Endothelial cell (in vitro differentiated cells): ENCODE measurements around the gene PSMD10. TPM values are rescaled to one million over a fixed set of nuclear protein-coding genes. Genes with fewer than 3 reads are reported as not detected.

Experiments
- DNase-seq: peaks from one replicate; pipeline ENCODE4 v3.0.0; 2021; ENCODE audit warnings: low spot score
- H3K27ac Mint-ChIP-seq: one replicate; pipeline ENCODE4 v1.8.0; 2021; ENCODE audit warnings: mixed read lengths, inconsistent platforms; ENCODE audit not compliant: unreplicated experiment
- H3K27me3 Mint-ChIP-seq: one replicate; pipeline ENCODE4 v1.8.0; 2021; ENCODE audit warnings: mild to moderate bottlenecking, moderate library complexity, mixed read lengths, inconsistent platforms; ENCODE audit not compliant: unreplicated experiment
- H3K36me3 Mint-ChIP-seq: one replicate; pipeline ENCODE4 v1.8.0; 2021; ENCODE audit warnings: mild to moderate bottlenecking, low read depth, mixed read lengths, inconsistent platforms; ENCODE audit not compliant: unreplicated experiment
- H3K4me1 Mint-ChIP-seq: one replicate; pipeline ENCODE4 v1.8.0; 2021; ENCODE audit warnings: mild to moderate bottlenecking, mixed read lengths, inconsistent platforms; ENCODE audit not compliant: unreplicated experiment
- H3K4me3 Mint-ChIP-seq: one replicate; pipeline ENCODE4 v1.8.0; 2021; ENCODE audit warnings: mild to moderate bottlenecking, mixed read lengths, inconsistent platforms; ENCODE audit not compliant: unreplicated experiment
- H3K9me3 Mint-ChIP-seq: one replicate; pipeline ENCODE4 v1.8.0; 2021; ENCODE audit warnings: mixed read lengths, inconsistent platforms; ENCODE audit not compliant: unreplicated experiment
- total RNA-seq: library from RNA; stranded (reverse); fragmentation: NEBNext Ultra II Directional; extraction: Animal tissue kit (Norgen Biotek cat#: 25700); gene quantifications from one replicate; pipeline ENCODE4 v1.2.1, GENCODE V29; 2021; ENCODE audit not compliant: unreplicated experiment
- TF ChIP-seq, protein P1 (sequence below): fragments of 200-600 bp; sonication (generic); IDR thresholded peaks from one replicate; pipeline ENCODE4 v1.5.0; 2021; ENCODE audit warnings: antibody characterized with exemption; ENCODE audit not compliant: unreplicated experiment

PSMD10 gene
- total RNA-seq, 1 donor from 2014 or later: 49.2 TPM

DNA sequence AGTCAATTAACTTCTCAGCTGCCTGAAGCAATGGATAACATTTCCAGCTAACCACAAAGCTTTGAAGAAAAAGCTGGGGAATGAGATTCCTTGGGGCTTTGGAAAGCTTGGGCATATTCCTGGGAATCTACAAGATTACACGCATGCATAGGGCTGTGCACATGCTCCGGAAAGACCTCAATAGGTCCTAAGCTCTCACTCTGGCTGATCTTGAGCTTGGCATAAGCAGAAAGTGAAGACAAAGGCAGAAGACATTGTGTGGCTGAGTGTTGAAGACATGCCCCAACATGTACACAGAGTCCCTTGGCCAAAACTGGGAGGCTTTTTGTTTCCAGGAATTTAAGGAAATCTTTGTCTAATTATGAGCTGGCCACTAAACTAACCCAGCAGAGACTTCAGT, 31.4 kb upstream of the PSMD10 start:
- Mint-ChIP-seq H3K27me3 (no peaks in the 10 kb centered on the region), H3K9me3 (no peaks in the 10 kb centered on the region), H3K4me3 (no peak overlapping the region), H3K4me1 (peaks cover 49% of the 10 kb centered on the region), H3K36me3 (no peaks in the 10 kb centered on the region), H3K27ac (peak overlapping the region; percentile 30)
- DNase-seq: no peak
- TF ChIP-seq, protein P1, sequence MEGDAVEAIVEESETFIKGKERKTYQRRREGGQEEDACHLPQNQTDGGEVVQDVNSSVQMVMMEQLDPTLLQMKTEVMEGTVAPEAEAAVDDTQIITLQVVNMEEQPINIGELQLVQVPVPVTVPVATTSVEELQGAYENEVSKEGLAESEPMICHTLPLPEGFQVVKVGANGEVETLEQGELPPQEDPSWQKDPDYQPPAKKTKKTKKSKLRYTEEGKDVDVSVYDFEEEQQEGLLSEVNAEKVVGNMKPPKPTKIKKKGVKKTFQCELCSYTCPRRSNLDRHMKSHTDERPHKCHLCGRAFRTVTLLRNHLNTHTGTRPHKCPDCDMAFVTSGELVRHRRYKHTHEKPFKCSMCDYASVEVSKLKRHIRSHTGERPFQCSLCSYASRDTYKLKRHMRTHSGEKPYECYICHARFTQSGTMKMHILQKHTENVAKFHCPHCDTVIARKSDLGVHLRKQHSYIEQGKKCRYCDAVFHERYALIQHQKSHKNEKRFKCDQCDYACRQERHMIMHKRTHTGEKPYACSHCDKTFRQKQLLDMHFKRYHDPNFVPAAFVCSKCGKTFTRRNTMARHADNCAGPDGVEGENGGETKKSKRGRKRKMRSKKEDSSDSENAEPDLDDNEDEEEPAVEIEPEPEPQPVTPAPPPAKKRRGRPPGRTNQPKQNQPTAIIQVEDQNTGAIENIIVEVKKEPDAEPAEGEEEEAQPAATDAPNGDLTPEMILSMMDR: no peak

DNA sequence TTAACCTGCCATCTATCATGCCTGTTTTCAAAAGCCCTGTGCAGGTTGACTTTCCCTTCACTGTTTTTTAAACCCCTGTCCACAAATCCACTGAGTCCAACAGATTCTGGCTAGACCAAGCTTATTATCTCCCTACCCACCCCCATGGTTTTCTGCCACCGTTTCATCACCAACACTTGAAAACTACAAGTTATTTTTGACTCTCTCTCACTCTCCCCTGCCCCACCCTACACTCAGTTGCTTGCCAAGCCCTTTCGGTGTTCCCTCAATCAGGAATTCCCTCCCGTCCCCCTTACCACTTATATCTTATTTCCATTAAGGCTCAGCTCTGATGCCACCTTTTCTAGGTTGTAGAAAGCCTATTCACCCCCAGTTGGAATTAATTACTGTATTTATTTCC, 29.9 kb upstream of the PSMD10 start:
- H3K27me3 Mint-ChIP-seq: no peaks in the 10 kb centered on the region

DNA sequence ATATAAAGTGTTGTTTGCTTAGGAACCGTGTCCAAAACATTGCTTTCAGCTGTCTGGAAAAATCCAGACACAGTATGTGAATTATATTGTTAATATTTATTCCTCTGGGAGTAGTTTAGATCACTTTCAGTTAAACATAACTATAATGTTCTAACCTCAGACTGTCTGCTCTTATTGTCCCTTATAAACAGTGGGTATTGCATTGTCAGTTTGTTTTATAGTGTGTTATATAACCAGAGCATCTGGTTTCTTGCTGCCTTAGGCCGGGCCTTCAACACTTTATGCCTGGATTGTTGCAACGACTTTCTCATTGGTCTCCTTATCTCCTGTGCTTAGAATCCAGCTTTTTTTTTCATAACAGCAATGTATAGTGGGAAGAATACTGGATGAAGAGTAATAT, 26.6 kb upstream of the PSMD10 start:
- TF ChIP-seq, protein P1: no peak
- H3K9me3 Mint-ChIP-seq: no peaks in the 10 kb centered on the region
- no peaks in the 10 kb centered on the region for H3K36me3 Mint-ChIP-seq
- no peak for DNase-seq
- H3K27me3 Mint-ChIP-seq: no peaks in the 10 kb centered on the region
- H3K27ac Mint-ChIP-seq: no peak overlapping the region
- H3K4me1 Mint-ChIP-seq: peaks cover 32% of the 10 kb centered on the region
- H3K4me3 Mint-ChIP-seq: no peak overlapping the region

More for the DNA sequence above, 29.9 kb upstream of the PSMD10 start:
- Mint-ChIP-seq H3K27ac (no peak overlapping the region), H3K4me1 (peaks cover 38% of the 10 kb centered on the region), H3K4me3 (no peak overlapping the region), H3K9me3 (no peaks in the 10 kb centered on the region), H3K36me3 (no peaks in the 10 kb centered on the region)
- DNase-seq: no peak
- TF ChIP-seq, protein P1: no peak

DNA sequence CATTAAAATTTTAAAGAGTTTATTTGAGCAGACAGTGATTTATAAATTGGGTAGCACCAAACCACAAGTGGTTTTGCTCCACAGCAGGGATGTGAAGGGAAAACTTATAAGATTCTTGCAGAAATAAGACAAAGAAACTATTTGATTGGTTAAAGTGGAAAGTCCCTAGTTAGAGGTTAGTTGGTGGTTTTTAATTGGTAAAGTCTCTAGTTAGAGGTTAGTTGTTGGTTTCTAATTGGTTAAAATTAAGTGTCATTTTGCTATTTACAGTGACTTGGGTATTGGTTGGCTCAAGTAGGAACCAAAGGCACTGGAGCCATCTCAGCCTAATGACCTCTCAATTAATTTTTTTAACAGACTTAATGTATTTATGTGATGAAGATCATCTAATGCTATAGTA, 23.2 kb upstream of the PSMD10 start:
- no peaks in the 10 kb centered on the region for H3K27me3 Mint-ChIP-seq
- peaks cover 16% of the 10 kb centered on the region for H3K4me1 Mint-ChIP-seq
- H3K36me3 Mint-ChIP-seq: no peaks in the 10 kb centered on the region
- no peaks in the 10 kb centered on the region for H3K9me3 Mint-ChIP-seq
- TF ChIP-seq, protein P1: no peak
- no peak overlapping the region for H3K4me3 Mint-ChIP-seq
- no peak for DNase-seq
- H3K27ac Mint-ChIP-seq: no peak overlapping the region

DNA sequence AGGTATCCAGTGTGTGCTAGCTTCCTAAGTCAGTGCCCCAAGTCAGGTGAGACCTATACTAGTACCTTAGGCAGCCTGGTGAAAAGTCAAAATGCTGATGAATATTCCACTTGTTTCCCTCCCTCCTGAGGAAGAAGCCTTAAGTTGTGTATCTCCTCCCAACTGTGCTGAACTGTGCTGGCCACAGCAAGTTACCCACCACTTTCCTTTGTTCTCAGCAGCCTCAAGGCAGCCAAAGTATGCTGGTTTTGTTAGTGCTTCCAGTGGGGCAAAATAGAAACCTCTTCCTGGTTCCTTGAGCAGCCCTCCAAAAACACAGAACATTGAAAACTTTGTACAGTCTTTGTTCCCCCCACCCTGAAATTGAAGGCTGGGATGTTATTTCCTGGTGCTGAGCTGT, 14.1 kb upstream of the PSMD10 start:
- Mint-ChIP-seq H3K27me3 (no peaks in the 10 kb centered on the region), H3K27ac (peak overlapping the region; percentile 72), H3K4me1 (peaks cover 14% of the 10 kb centered on the region), H3K9me3 (no peaks in the 10 kb centered on the region), H3K36me3 (no peaks in the 10 kb centered on the region), H3K4me3 (no peak overlapping the region)
- no peak for DNase-seq
- TF ChIP-seq, protein P1: no peak
